K562 (cell line): ENCODE results near the gene ADD2.

ENCODE experiments used
- ADNP ChIP-seq: fragments of 200-800 bp; sonication (Bioruptor generic); IDR thresholded peaks from 2 replicates; pipeline ENCODE4 v1.6.1; 2016; ENCODE audit warnings: missing genetic modification characterization, missing compliant biosample characterization
- ATF6 ChIP-seq: sonication (generic); formaldehyde crosslinking; IDR thresholded peaks from 2 replicates; pipeline ENCODE4 v1.4.0; 2020; ENCODE audit warnings: mild to moderate bottlenecking, missing genetic modification reagents
- ERF ChIP-seq: fragments of 450-650 bp; formaldehyde crosslinking; IDR thresholded peaks from 2 replicates; pipeline ENCODE4 v1.4.0; 2020; ENCODE audit warnings: mild to moderate bottlenecking, mixed read lengths
- HBP1 ChIP-seq: fragments of 450-650 bp; formaldehyde crosslinking; IDR thresholded peaks from 2 replicates; pipeline ENCODE4 v1.4.0; 2022; ENCODE audit warnings: missing genetic modification characterization
- IRF1 ChIP-seq: sonication (generic); formaldehyde crosslinking; IDR thresholded peaks from 2 replicates; pipeline ENCODE4 v1.8.0; 2022; ENCODE audit warnings: missing genetic modification reagents, mild to moderate bottlenecking, borderline replicate concordance
- RBM39 ChIP-seq: fragments of 200-400 bp; formaldehyde crosslinking; optimal IDR thresholded peaks from 2 replicates; pipeline ENCODE3; 2018; ENCODE audit warnings: low read depth, low read length
- RFX5 ChIP-seq: IDR thresholded peaks from 2 replicates; pipeline ENCODE4 v1.6.1; 2011; ENCODE audit warnings: low read depth, mild to moderate bottlenecking, improper control_type of control experiment, low read length
- SMARCC2 ChIP-seq: fragments of 450-650 bp; IDR thresholded peaks from 2 replicates; pipeline ENCODE4 v1.6.1; 2017; ENCODE audit warnings: antibody characterized with exemption, moderate library complexity, mild to moderate bottlenecking, low read depth
- TEAD2 ChIP-seq: fragments of 450-650 bp; IDR thresholded peaks from 2 replicates; pipeline ENCODE4 v1.6.1; 2016; ENCODE audit warnings: missing genetic modification characterization, control low read depth, missing compliant biosample characterization
- ZBTB5 ChIP-seq: fragments of 450-650 bp; IDR thresholded peaks from 2 replicates; pipeline ENCODE4 v1.6.1; 2017; ENCODE audit warnings: antibody characterized with exemption
- ZC3H8 ChIP-seq: fragments of 450-650 bp; IDR thresholded peaks from 2 replicates; pipeline ENCODE4 v1.6.1; 2017
- ZNF232 ChIP-seq: sonication (generic); formaldehyde crosslinking; IDR thresholded peaks from 2 replicates; pipeline ENCODE4 v1.8.0; 2022; ENCODE audit warnings: mild to moderate bottlenecking, missing genetic modification reagents
- TF ChIP-seq, protein P1 (sequence below): sonication (generic); formaldehyde crosslinking; IDR thresholded peaks from 2 replicates; pipeline ENCODE4 v1.8.0; 2022; ENCODE audit warnings: mild to moderate bottlenecking, missing genetic modification reagents, borderline replicate concordance

GRCh38 chr2:70658476-70658875 is 109.5 kb downstream of the ADD2 start:
- TF ChIP-seq ATF6 (CRISPR knock-in tag) (no peak), SMARCC2 (no peak), RBM39 (no peak), IRF1 (CRISPR knock-in tag) (no peak), ZNF232 (no peak), ZBTB5 (no peak), ZC3H8 (no peak), RFX5 (no peak), ERF (CRISPR knock-in tag) (no peak), HBP1 (CRISPR knock-in tag) (no peak), TEAD2 (tag) (no peak), ADNP (tag) (no peak)
- TF ChIP-seq, protein P1, sequence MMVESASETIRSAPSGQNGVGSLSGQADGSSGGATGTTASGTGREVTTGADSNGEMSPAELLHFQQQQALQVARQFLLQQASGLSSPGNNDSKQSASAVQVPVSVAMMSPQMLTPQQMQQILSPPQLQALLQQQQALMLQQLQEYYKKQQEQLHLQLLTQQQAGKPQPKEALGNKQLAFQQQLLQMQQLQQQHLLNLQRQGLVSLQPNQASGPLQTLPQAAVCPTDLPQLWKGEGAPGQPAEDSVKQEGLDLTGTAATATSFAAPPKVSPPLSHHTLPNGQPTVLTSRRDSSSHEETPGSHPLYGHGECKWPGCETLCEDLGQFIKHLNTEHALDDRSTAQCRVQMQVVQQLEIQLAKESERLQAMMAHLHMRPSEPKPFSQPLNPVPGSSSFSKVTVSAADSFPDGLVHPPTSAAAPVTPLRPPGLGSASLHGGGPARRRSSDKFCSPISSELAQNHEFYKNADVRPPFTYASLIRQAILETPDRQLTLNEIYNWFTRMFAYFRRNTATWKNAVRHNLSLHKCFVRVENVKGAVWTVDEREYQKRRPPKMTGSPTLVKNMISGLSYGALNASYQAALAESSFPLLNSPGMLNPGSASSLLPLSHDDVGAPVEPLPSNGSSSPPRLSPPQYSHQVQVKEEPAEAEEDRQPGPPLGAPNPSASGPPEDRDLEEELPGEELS (CRISPR knock-in tag), result no peak
